ENCODE results near the gene PGM2L1. TPM values are rescaled to one million over a fixed set of nuclear protein-coding genes. Genes with fewer than 3 reads are reported as not detected.

The PGM2L1 gene
- total RNA-seq, 2 donors from 2014 or later: 12.0 to 16.1 TPM

DNA sequence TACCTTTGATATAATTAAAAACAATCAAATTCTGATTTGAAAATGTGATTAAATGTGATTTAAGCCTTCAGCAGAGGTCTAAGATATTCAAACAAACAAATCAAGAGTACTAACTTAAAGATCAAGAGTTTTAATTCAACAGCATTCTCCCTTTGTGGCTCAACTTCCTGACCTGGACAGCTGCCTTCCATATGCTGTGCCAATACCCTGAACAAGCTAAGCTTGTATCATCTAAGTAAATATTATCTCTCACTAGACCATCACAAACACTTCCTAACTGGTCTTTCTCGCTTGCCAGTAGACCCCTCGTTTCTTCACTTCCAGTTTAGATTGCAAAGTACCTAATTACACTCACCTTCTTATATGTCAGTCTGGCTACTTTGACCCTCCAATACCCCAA is 50.9 kb downstream of the PGM2L1 start:
- H3K9me3 ChIP-seq (ENCODE audit: control insufficient read depth, low read length): peaks cover 10% of the 10 kb centered on the region
- 92 to 97% methylated on average over 2 of the region's 2 CpGs for WGBS, 2 experiments (ENCODE audit: insufficient coverage in 1 of 2, insufficient read length in 1 of 2)
- H3K4me3 ChIP-seq (ENCODE audit: low read length): no peak overlapping the region
- TF ChIP-seq, protein P1, sequence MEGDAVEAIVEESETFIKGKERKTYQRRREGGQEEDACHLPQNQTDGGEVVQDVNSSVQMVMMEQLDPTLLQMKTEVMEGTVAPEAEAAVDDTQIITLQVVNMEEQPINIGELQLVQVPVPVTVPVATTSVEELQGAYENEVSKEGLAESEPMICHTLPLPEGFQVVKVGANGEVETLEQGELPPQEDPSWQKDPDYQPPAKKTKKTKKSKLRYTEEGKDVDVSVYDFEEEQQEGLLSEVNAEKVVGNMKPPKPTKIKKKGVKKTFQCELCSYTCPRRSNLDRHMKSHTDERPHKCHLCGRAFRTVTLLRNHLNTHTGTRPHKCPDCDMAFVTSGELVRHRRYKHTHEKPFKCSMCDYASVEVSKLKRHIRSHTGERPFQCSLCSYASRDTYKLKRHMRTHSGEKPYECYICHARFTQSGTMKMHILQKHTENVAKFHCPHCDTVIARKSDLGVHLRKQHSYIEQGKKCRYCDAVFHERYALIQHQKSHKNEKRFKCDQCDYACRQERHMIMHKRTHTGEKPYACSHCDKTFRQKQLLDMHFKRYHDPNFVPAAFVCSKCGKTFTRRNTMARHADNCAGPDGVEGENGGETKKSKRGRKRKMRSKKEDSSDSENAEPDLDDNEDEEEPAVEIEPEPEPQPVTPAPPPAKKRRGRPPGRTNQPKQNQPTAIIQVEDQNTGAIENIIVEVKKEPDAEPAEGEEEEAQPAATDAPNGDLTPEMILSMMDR (conservative IDR thresholded peaks at IDR 0.05): no peak
- no peaks in the 10 kb centered on the region for H3K27me3 Mint-ChIP-seq (ENCODE audit: insufficient read depth)
- no peak overlapping the region for H3K9ac ChIP-seq (ENCODE audit: extremely low read depth, low read length, poor library complexity, severe bottlenecking)
- no peak overlapping the region for H3K4me3 Mint-ChIP-seq
- no peaks in the 10 kb centered on the region for H3K27me3 ChIP-seq (ENCODE audit: control insufficient read depth, insufficient read depth, low read length, poor library complexity, severe bottlenecking)
- peaks cover 22% of the 10 kb centered on the region for H3K36me3 Mint-ChIP-seq (ENCODE audit: low read depth)
- no peaks in the 10 kb centered on the region for H3K4me1 Mint-ChIP-seq
- H3K27ac Mint-ChIP-seq: no peak overlapping the region
- no peak overlapping the region for H3K27ac ChIP-seq (ENCODE audit: low read depth, low read length)
- H3K36me3 ChIP-seq (ENCODE audit: control insufficient read depth, insufficient read depth, low read length): peaks cover 33% of the 10 kb centered on the region
- no peak for DNase-seq
- H3K9me3 Mint-ChIP-seq: peaks cover 4% of the 10 kb centered on the region
- H3K4me1 ChIP-seq (ENCODE audit: control insufficient read depth, insufficient read depth, low read length): no peaks in the 10 kb centered on the region

DNA sequence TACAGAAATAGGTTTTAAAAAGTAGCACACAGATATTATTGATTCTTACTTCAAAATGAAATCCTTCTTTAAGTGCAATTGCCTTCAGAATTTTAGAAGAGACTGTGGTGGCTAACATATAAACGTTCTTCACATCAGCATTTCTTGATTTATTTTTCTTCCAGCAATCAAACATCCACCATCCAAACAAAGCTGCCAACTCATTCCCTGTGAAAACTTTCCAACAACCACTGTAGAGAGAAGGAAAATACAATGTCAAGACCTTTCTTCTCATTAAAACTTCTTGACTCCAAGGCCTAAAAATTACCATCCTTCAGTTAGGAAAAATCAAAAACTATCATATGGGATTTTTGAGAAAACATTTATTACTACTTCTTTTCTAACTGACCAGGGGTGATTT is 52.8 kb downstream of the PGM2L1 start:
- Histone ChIP-seq H3K27me3 (ENCODE audit: control insufficient read depth, insufficient read depth, low read length, poor library complexity, severe bottlenecking) (no peaks in the 10 kb centered on the region), H3K9me3 (ENCODE audit: control insufficient read depth, low read length) (peaks cover 7% of the 10 kb centered on the region), H3K4me3 (ENCODE audit: low read length) (no peak overlapping the region), H3K36me3 (ENCODE audit: control insufficient read depth, insufficient read depth, low read length) (peaks cover 34% of the 10 kb centered on the region), H3K27ac (ENCODE audit: low read depth, low read length) (no peak overlapping the region), H3K9ac (ENCODE audit: extremely low read depth, low read length, poor library complexity, severe bottlenecking) (no peak overlapping the region), H3K4me1 (ENCODE audit: control insufficient read depth, insufficient read depth, low read length) (no peaks in the 10 kb centered on the region)
- Mint-ChIP-seq H3K9me3 (peaks cover under 1% of the 10 kb centered on the region), H3K36me3 (ENCODE audit: low read depth) (peaks cover 24% of the 10 kb centered on the region), H3K27ac (no peak overlapping the region), H3K4me1 (no peaks in the 10 kb centered on the region), H3K27me3 (ENCODE audit: insufficient read depth) (no peaks in the 10 kb centered on the region), H3K4me3 (no peak overlapping the region)
- DNase-seq: no peak
- 85 to 100% methylated on average over 1 of the region's 1 CpG for WGBS, 2 experiments (ENCODE audit: insufficient coverage in 1 of 2, insufficient read length in 1 of 2)
- TF ChIP-seq, protein P1 (conservative IDR thresholded peaks at IDR 0.05): no peak

DNA sequence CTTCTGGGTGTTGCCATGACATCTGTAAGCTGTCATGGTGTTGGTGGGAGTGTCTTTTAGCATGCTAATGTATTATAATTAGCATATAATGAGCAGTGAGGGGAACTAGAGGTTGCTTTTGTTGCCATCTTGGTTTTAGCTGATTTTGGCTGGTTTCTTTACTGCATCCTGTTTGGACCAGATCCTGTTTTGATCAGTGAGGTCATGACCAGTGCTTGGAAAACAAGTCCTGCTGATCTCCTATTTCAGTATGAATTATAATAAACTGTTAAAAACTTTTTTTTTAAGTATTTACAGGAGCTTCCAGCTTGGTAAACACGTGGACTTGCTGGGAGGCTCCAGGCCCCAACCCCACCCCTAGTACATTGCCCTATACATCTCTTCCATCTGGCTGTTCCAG is 56.3 kb downstream of the PGM2L1 start:
- TF ChIP-seq, protein P1 (conservative IDR thresholded peaks at IDR 0.05): no peak

More for the DNA sequence above, 56.3 kb downstream of the PGM2L1 start:
- Mint-ChIP-seq H3K9me3 (no peaks in the 10 kb centered on the region), H3K36me3 (ENCODE audit: low read depth) (peaks cover 30% of the 10 kb centered on the region), H3K27ac (no peak overlapping the region), H3K4me3 (no peak overlapping the region), H3K27me3 (ENCODE audit: insufficient read depth) (no peaks in the 10 kb centered on the region), H3K4me1 (no peaks in the 10 kb centered on the region)
- H3K27me3 ChIP-seq (ENCODE audit: control insufficient read depth, insufficient read depth, low read length, poor library complexity, severe bottlenecking): no peaks in the 10 kb centered on the region
- H3K4me1 ChIP-seq (ENCODE audit: control insufficient read depth, insufficient read depth, low read length): no peaks in the 10 kb centered on the region
- H3K4me3 ChIP-seq (ENCODE audit: low read length): no peak overlapping the region
- H3K36me3 ChIP-seq (ENCODE audit: control insufficient read depth, insufficient read depth, low read length): peaks cover 56% of the 10 kb centered on the region
- H3K9me3 ChIP-seq (ENCODE audit: control insufficient read depth, low read length): peaks cover 7% of the 10 kb centered on the region
- no peak overlapping the region for H3K27ac ChIP-seq (ENCODE audit: low read depth, low read length)
- DNase-seq: no peak
- WGBS, 2 experiments (ENCODE audit: insufficient coverage in 1 of 2, insufficient read length in 1 of 2): 83 to 100% methylated on average over 1 of the region's 1 CpG
- no peak overlapping the region for H3K9ac ChIP-seq (ENCODE audit: extremely low read depth, low read length, poor library complexity, severe bottlenecking)

Data from endodermal cell (in vitro differentiated cells).